CD4-positive, alpha-beta T cell (primary cell): ENCODE measurements around the gene GIPC1. TPM values are rescaled to one million over a fixed set of nuclear protein-coding genes. Genes with fewer than 3 reads are reported as not detected.

Source experiments
- ATAC-seq: fragments of 200-7000 bp; cut with Tn5 transposase; one replicate; pipeline ENCODE4 v1.10.0; 2022; ENCODE audit warnings: mild to moderate bottlenecking; ENCODE audit not compliant: poor library complexity
- CTCF ChIA-PET: fragments of 350-600 bp; sonication (Branson Sonifier 250); formaldehyde crosslinking; loops from one replicate; lab custom pipeline; 2021; ENCODE audit warnings: antibody characterized with exemption, inconsistent platforms; lab: Charles Lee
- POLR2A ChIA-PET: fragments of 350-600 bp; sonication (Branson Sonifier 250); formaldehyde crosslinking; loops from one replicate; lab custom pipeline; 2021; ENCODE audit warnings: antibody characterized with exemption, inconsistent platforms; lab: Charles Lee
- DNase-seq, 14 experiments: peaks; one replicate each; pipeline ENCODE4 v3.0.0-alpha.2; 2013 to 2020; ENCODE audit warnings: mixed read lengths in 2 of 14
- H3K27ac ChIP-seq, 2 donors: one replicate each; pipeline versions ENCODE4 v1.5.1 to v1.7.0; 2013; ENCODE audit warnings: low read length in 2 of 2, low read depth in 1 of 2, mild to moderate bottlenecking in 1 of 2
- H3K27me3 ChIP-seq, 2 experiments: 1 replicate in 1 of 2; 2 replicates in 1 of 2; pipeline versions ENCODE4 v1.6.1 to v1.7.0; 2013; ENCODE audit warnings: low read length in 2 of 2, control low read depth in 1 of 2, mild to moderate bottlenecking in 1 of 2, moderate library complexity in 1 of 2; ENCODE audit not compliant: insufficient read depth in 2 of 2, control insufficient read depth in 1 of 2
- H3K36me3 ChIP-seq: one replicate; pipeline ENCODE4 v1.6.1; 2013; ENCODE audit warnings: low read length, control low read depth; ENCODE audit not compliant: insufficient read depth
- H3K4me1 ChIP-seq: one replicate; pipeline ENCODE4 v1.6.1; 2013; ENCODE audit warnings: low read length, control low read depth; ENCODE audit not compliant: insufficient read depth
- H3K4me3 ChIP-seq: one replicate; pipeline ENCODE4 v1.5.1; 2013; ENCODE audit warnings: mild to moderate bottlenecking, low read length, moderate library complexity
- H3K9me3 ChIP-seq, 2 experiments: 1 replicate in 1 of 2; 2 replicates in 1 of 2; pipeline versions ENCODE4 v1.6.1 to v1.7.0; 2013; ENCODE audit warnings: low read length in 2 of 2, mild to moderate bottlenecking in 2 of 2, control low read depth in 1 of 2, moderate library complexity in 1 of 2; ENCODE audit not compliant: control insufficient read depth in 1 of 2, insufficient read depth in 1 of 2
- H3K27ac Mint-ChIP-seq: one replicate; pipeline ENCODE4 v1.8.0; 2020; ENCODE audit warnings: mixed read lengths
- H3K27me3 Mint-ChIP-seq: one replicate; pipeline ENCODE4 v1.8.0; 2021; ENCODE audit warnings: mixed read lengths
- H3K36me3 Mint-ChIP-seq: one replicate; pipeline ENCODE4 v1.8.0; 2021; ENCODE audit warnings: low read depth, mixed read lengths
- H3K4me1 Mint-ChIP-seq: one replicate; pipeline ENCODE4 v1.8.0; 2021; ENCODE audit warnings: low read depth, mixed read lengths
- H3K4me3 Mint-ChIP-seq: one replicate; pipeline ENCODE4 v1.8.0; 2020; ENCODE audit warnings: mild to moderate bottlenecking, mixed read lengths
- H3K9me3 Mint-ChIP-seq: one replicate; pipeline ENCODE4 v1.8.0; 2020; ENCODE audit warnings: mixed read lengths
- CTCF ChIP-seq: fragments of 200-600 bp; IDR thresholded peaks from one replicate; pipeline ENCODE4 v1.8.0; 2022; ENCODE audit warnings: antibody characterized with exemption, mild to moderate bottlenecking
- intact Hi-C, 2 experiments: fragments of 100-400 bp; cut with DNase I in 1 of 2; cut with micrococcal nuclease in 1 of 2; formaldehyde crosslinking; loops; one replicate each; pipeline versions ENCODE4 v1.15.1 to v1.9.0; 2023 to 2025; cut with DNase I, micrococcal nuclease
- total RNA-seq, 174 experiments: library from RNA in 2 of 174; stranded (reverse) in 2 of 174; gene quantifications; one replicate each; pipeline ENCODE4 v1.2.3 and lab custom pipeline; 2021 to 2026

Gene GIPC1
- total RNA-seq, 2 experiments from 2014 or later: 17.8 to 21.0 TPM

- Mint-ChIP-seq H3K27me3 (peaks cover 33% of the 10 kb centered on the region), H3K4me1 (peaks cover 36% of the 10 kb centered on the region), H3K27ac (no peak overlapping the region), H3K9me3 (no peaks in the 10 kb centered on the region), H3K36me3 (peaks cover 7% of the 10 kb centered on the region), H3K4me3 (peak overlapping the region; percentile 1)
- intact Hi-C loops: loop anchor here (2.0 to 10.0 kb wide), 3 partner anchors 127 to 589 kb away; partner anchors contain the start of gene ASF1B (in 1 of the 2)
- no peak for TF ChIP-seq CTCF
- Histone ChIP-seq H3K4me1 (peaks cover 31% of the 10 kb centered on the region), H3K36me3 (peaks cover 37% of the 10 kb centered on the region), H3K4me3 (no peak overlapping the region), H3K9me3 (peaks cover 0 to 3% of the 10 kb centered on the region in 2 experiments), H3K27ac (no peak overlapping the region), H3K27me3 (peaks cover 19 to 22% of the 10 kb centered on the region in 2 experiments)
- DNase-seq (peak in 1 of 14 experiments; percentile 33), ATAC-seq (no peak)
- CTCF ChIA-PET: no interaction called here
- POLR2A ChIA-PET: interaction anchor here (1.8 kb wide), 1 partner anchor 22 kb away, joined by 6 read pairs; no protein-coding TSS in a partner anchor
Observed at GRCh38 chr19:14473978-14474578, 21.8 kb downstream of the GIPC1 start.

GRCh38 chr19:14473073-14473977 lies 22.6 kb downstream of the GIPC1 start:
- Mint-ChIP-seq H3K4me3 (peak overlapping the region; percentile 55), H3K27ac (no peak overlapping the region), H3K27me3 (peaks cover 33% of the 10 kb centered on the region), H3K4me1 (peaks cover 36% of the 10 kb centered on the region), H3K9me3 (no peaks in the 10 kb centered on the region), H3K36me3 (peaks cover 15% of the 10 kb centered on the region)
- Histone ChIP-seq H3K9me3 (peaks cover 0 to 3% of the 10 kb centered on the region in 2 experiments), H3K27ac (no peak overlapping the region), H3K4me1 (peaks cover 31% of the 10 kb centered on the region), H3K4me3 (peak overlapping the region; percentile 34), H3K36me3 (peaks cover 36% of the 10 kb centered on the region), H3K27me3 (peaks cover 19 to 22% of the 10 kb centered on the region in 2 experiments)
- DNase-seq (peak in 1 of 14 experiments; percentile 47), ATAC-seq (no peak)
- intact Hi-C loops: loop anchor here (2.0 to 10.0 kb wide), 3 partner anchors 126 to 589 kb away; partner anchors contain the start of gene ASF1B (in 1 of the 2)
- POLR2A ChIA-PET: interaction anchor here (0.9 to 2.6 kb wide), 9 partner anchors 23 to 337 kb away, joined by 3 to 11 read pairs (median 7); partner anchors contain the start of genes ASF1B, DNAJB1 and PKN1
- CTCF ChIA-PET: interaction anchor here (0.6 to 1.4 kb wide), 8 partner anchors 22 to 337 kb away, joined by 3 to 5 read pairs (median 4); partner anchors contain the start of genes ASF1B and GIPC1
- no peak for TF ChIP-seq CTCF
